ENCODE results near the gene EPHB1.
A peak's percentile ranks its signal among the peaks of the same experiment; 100 is the strongest.

EPHB1 gene

DNA sequence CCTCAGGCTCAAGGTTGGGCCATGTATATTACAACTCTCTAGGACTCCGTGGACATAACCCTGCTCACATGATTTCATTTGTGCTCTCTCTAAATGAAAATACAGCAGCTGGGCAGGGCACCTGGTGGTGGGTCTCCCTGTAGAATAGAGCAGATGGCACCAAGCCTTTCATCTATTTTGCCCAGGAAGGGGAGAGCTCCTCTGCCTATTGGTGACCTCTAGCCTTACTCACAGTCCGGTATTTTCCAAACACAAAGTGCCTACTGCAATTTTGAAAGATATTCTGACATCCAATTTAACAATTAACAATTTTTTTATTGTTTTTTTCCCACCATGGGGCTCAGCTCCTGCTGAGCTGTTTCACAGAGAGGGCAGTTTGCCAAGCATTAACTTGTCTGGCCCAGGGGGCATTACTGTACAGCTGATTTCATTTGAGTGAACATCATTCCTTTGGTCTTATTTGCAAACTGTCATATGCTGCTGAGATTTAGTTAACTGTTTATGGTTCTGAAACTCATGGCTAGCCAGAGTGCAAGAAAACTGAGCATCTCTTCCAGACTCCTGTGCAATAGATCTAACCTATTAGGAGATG, 474.0 kb downstream of the EPHB1 start:
- H4K20me1 ChIP-seq = no peaks in the 10 kb centered on the region
- no peaks in the 10 kb centered on the region for H3K36me3 ChIP-seq
- TF ChIP-seq Cebpa-rat (IDR thresholded peaks at IDR 0.05) = no peak
- H3K4me2 ChIP-seq = no peak overlapping the region
- no peaks in the 10 kb centered on the region for H3K9me3 ChIP-seq
- no peak overlapping the region for H3K4me3 ChIP-seq
- no peaks in the 10 kb centered on the region for H3K27me3 ChIP-seq
- H3K4me1 ChIP-seq = peaks cover 13% of the 10 kb centered on the region
- H3K9ac ChIP-seq = no peak overlapping the region
- no peak overlapping the region for H3K27ac ChIP-seq

DNA sequence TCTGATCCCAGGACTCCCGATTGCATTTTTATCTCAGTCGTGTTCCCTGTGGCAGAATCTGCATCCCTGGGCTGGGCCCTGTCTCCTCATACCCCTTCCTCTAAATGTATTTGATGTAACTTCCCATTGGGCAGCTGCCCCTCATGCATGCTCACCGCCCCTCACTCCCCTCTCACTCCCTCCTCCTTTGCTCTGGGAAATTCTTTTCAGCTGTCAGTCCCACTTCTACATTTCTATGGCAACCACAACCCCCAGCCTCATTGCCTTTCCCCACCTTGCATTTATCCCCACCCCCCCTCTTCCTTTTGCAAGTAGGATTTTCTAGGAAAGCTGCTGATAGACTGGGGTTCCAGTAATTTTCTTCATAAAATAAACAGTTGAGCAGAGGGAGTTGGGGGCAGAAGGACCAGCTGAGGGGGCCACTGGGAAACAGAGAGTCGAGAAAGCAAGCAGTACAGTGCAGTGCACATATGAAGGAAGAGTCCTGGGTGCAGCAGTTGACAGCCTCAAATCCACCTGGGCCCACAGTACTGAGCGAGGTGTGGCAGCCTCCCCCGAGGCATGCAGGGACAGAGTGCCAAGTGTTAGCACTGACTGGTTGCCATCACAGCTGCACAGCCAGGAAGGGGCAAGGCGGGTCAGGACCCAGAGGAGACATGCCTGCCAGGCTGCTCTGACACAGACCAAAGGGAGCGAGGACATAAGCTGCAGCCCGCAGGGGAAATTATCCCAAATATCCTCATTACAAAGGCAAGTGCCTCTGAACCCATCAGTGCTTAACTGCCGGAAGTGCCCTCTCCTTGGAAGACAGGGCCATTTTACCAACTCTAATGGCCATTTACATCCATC, 476.3 kb downstream of the EPHB1 start:
- Histone ChIP-seq H3K27me3 (no peaks in the 10 kb centered on the region), H3K4me2 (peak overlapping the region; percentile 54), H3K9ac (no peak overlapping the region)

DNA sequence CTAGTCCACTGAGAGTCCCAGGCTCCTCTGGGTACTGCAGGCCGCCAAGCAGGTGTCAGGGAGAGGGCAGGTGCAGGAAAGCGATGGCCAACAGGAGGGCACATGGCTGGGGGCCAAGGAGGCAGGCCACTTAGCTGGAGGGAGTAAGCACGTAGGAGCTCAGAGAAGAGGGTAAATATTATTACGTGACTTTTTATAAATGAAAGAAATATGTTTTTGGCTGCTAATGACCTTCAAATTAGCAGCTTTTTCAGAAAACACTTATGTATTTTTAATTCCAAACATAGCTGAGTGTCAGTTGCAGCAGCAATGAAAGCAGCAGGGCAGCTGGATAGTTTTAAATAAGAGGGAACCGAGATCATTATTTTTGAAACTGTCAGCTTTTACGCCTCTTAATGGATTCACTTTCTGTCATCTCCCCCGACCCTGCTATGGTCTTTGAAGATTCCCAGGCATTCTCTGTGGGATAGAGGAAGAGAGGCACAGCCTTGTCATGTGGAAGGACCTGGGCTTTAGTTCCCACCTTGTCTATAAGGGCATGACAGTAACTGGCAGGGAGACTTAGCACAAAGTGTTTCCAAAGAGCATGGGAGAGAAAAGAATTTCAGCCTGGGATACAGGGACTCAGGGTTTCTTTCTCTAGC, 477.1 kb downstream of the EPHB1 start:
- Histone ChIP-seq H3K36me3 (no peaks in the 10 kb centered on the region), H3K9me3 (no peaks in the 10 kb centered on the region), H3K4me2 (peak overlapping the region; percentile 54), H3K27me3 (no peaks in the 10 kb centered on the region), H4K20me1 (no peaks in the 10 kb centered on the region), H3K9ac (no peak overlapping the region), H3K4me1 (peaks cover 13% of the 10 kb centered on the region), H3K4me3 (no peak overlapping the region), H3K27ac (no peak overlapping the region)
- no peak for TF ChIP-seq Cebpa-rat (IDR thresholded peaks at IDR 0.05)

More for the DNA sequence above, 476.3 kb downstream of the EPHB1 start:
- no peak for TF ChIP-seq Cebpa-rat (IDR thresholded peaks at IDR 0.05)
- Histone ChIP-seq H3K27ac (no peak overlapping the region), H3K36me3 (no peaks in the 10 kb centered on the region), H3K9me3 (no peaks in the 10 kb centered on the region), H3K4me3 (no peak overlapping the region), H4K20me1 (no peaks in the 10 kb centered on the region), H3K4me1 (peaks cover 13% of the 10 kb centered on the region)

DNA sequence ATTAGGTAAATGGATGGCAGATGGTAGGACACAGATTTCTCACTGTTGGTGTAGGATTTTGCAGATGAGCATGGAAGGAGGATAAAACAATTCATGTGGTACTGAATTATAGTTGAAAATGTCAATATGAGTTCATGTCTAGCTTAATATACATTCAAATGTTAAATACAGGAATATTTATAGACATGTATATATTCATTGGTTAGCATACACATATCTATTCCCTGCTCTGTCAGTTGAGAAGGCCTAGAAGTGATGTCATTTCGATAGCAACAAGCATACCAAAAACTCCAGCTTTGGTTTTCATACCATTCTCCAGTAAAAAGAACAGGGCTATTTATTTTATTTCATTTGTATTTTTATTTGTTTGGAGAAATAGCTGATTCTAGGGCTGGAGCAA, 497.1 kb downstream of the EPHB1 start:
- no peaks in the 10 kb centered on the region for H3K4me1 ChIP-seq
- no peak overlapping the region for H3K4me3 ChIP-seq
- H3K36me3 ChIP-seq = no peaks in the 10 kb centered on the region
- no peak overlapping the region for H3K9ac ChIP-seq
- H3K27me3 ChIP-seq = no peaks in the 10 kb centered on the region
- H3K9me3 ChIP-seq = peaks cover 3% of the 10 kb centered on the region
- no peaks in the 10 kb centered on the region for H4K20me1 ChIP-seq
- H3K4me2 ChIP-seq = no peak overlapping the region
- H3K27ac ChIP-seq = no peak overlapping the region
- no peak for TF ChIP-seq Cebpa-rat (IDR thresholded peaks at IDR 0.05)

DNA sequence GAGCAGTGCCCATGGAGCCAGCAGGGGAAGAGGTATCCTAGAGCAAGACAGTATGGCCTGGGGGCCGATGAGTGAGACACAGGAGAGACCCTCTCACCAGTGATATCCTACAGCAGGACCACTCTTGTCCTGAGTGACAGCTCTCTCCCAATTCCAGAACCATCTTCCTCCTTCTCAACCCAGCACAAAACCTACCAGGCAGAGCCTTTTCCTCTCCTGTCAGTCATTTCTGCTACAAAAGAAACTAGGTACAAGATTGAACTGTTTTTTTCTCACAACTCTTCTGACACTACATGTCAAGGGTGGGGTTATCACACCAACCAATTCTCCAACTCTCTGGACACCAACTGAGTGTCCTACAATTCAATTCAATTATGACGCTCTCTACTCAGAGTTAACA, 506.6 kb downstream of the EPHB1 start:
- no peak for TF ChIP-seq Cebpa-rat (IDR thresholded peaks at IDR 0.05)
- Histone ChIP-seq H3K27ac (no peak overlapping the region), H4K20me1 (no peaks in the 10 kb centered on the region)

DNA sequence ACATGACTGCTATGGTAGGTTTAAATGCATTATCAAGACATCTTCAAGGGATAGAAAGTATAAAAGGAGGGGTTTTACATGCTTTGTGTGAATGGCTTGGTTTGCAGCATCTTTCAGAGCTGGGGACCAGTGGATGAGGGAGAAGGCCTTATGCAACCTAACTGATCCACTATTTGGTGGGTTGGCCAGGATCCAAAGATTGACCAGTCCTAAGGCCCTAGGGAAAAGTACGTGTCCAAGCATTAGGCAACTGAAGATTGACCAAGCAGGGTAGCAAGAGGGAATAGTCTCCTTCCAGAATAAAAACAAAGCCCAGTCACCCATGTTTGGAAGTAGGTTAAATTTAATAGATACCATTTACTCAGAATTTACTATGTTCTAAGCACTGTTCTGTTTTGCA, 509.3 kb downstream of the EPHB1 start:
- Histone ChIP-seq H3K9ac (no peak overlapping the region), H3K9me3 (no peaks in the 10 kb centered on the region), H3K4me2 (no peak overlapping the region), H3K36me3 (no peaks in the 10 kb centered on the region), H3K27me3 (no peaks in the 10 kb centered on the region), H3K4me1 (no peaks in the 10 kb centered on the region), H3K27ac (no peak overlapping the region), H4K20me1 (no peaks in the 10 kb centered on the region), H3K4me3 (no peak overlapping the region)
- no peak for TF ChIP-seq Cebpa-rat (IDR thresholded peaks at IDR 0.05)

More for the DNA sequence above, 506.6 kb downstream of the EPHB1 start:
- Histone ChIP-seq H3K9me3 (no peaks in the 10 kb centered on the region), H3K4me1 (no peaks in the 10 kb centered on the region), H3K27me3 (no peaks in the 10 kb centered on the region), H3K36me3 (no peaks in the 10 kb centered on the region), H3K9ac (no peak overlapping the region), H3K4me2 (no peak overlapping the region), H3K4me3 (no peak overlapping the region)

Data from BLaER1 (cell line).